Measurements from ENCODE around the gene THRB. TPM values are rescaled to one million over a fixed set of nuclear protein-coding genes. Genes with fewer than 3 reads are reported as not detected.
A peak's percentile ranks its signal among the peaks of the same experiment; 100 is the strongest.

THRB gene
- total RNA-seq, 1 donor from 2014 or later, result 24.1 TPM

DNA sequence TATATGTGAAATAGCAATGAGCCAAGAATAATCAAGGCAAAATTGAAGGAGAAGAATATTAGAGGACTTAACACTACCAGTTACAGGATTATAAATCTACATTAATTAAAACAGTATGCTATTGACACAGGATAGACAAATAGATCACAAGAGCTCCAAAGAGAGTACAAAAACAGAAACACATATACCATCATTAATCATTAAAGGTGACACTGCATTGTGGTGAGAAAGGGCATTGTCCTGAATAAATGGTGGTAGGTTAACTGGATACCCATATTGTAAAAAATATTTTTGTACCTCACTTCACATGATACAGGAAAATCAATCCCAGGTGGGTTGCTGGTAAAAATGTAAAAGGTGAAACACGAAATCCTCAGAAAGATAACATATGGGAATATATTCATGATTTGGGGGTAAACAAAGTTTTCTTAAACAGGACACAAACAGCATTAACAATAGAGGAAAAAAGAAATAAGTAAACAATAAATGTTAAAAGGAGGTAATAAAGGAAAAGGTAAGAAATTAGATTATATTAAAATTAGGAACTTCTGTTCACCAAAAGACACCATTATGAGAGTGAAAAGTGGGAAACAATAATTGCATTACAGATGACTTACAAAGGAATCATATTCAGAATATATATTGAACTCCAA is 145.2 kb downstream of the THRB start:
- DNase-seq (no peak), ATAC-seq (ENCODE audit: poor library complexity) (no peak)
- intact Hi-C loops (cut with DNase I), result no loop called here

DNA sequence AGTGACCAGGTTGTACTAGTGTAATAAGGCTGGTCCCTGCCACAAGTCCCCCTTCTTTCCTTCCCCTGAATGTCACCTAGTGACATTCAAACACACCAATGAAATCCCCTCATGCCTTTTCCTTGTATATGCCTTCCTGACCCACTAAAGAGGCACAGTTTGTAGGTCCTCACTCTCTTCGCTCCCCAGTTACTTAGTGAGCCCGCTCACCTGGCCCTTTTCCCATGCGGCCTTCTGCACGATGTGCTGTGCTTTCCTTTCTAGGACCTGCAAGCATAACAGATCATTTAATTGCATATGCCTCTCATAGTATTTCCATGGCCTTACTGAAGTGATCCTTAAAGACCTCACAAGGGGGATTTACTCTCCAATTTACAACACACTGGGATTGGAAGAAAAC is 146.3 kb downstream of the THRB start:
- intact Hi-C loops (cut with DNase I), result no loop called here
- ATAC-seq (ENCODE audit: poor library complexity), result no peak
- no peak for DNase-seq

DNA sequence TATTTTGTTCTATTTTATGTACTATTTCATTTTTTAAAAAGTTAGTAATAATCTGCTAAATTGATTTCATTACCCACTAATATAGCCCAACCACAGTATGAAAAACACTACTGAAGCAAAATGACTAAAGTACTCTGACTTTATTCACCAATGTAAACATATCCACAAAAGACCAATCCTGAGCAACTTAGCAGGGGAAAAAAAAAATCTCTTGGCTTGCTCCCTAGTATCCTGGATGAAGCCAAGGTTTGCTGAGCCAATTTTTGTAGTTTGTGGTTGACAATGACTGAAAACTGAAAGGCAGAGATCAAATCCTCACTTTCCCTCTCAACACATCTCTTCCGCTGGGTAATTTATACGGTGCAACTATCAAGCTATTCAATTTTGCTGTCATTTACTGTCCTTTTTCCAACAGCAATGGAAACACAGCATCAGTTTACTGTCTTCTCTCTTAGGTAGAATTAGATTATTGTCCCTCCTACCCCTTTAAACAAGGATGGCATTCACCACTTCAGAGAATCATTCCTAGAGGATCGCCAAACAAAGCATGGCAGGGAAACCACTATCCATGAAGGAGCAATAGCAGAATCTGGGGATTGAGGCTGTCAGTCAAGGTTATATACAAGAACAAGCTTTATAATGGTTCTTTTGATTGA is 149.7 kb downstream of the THRB start:
- DNase-seq (no peak), ATAC-seq (ENCODE audit: poor library complexity) (peak; percentile 48)
- intact Hi-C loops (cut with DNase I), result no loop called here

GRCh38 chr3:24343084-24343783 is 151.4 kb downstream of the THRB start:
- no peak for DNase-seq
- no peak for ATAC-seq (ENCODE audit: poor library complexity)
- intact Hi-C loops (cut with DNase I), result no loop called here

DNA sequence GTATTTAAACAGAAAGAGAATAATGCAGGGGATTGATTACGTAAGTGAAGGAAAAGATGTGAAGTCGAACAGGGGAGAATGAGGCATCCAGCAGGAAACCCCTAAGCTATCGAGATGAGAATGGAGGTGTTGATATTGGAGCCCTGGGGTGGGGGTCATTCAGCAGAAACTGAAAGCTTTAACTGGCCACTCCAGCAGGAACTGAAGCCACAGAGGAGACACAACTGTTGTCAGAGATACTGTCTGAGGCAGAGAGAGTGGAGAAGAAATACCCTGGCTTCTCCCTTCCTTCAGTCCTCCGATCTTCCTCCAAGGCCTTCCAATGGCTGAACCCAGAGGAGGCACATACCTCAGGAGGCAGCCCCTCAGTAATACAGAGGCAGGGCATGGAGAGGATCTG is 152.4 kb downstream of the THRB start:
- ATAC-seq (ENCODE audit: poor library complexity) (no peak), DNase-seq (no peak)
- intact Hi-C loops (cut with DNase I), result no loop called here

GRCh38 chr3:24341668-24342067 is 153.0 kb downstream of the THRB start:
- intact Hi-C loops (cut with DNase I), result no loop called here
- ATAC-seq (ENCODE audit: poor library complexity), result no peak
- DNase-seq, result no peak

GRCh38 chr3:24340966-24341365 is 153.7 kb downstream of the THRB start:
- no peak for ATAC-seq (ENCODE audit: poor library complexity)
- intact Hi-C loops (cut with DNase I), result no loop called here
- DNase-seq, result no peak

GRCh38 chr3:24340161-24340560 is 154.5 kb downstream of the THRB start:
- ATAC-seq (ENCODE audit: poor library complexity), result no peak
- intact Hi-C loops (cut with DNase I), result no loop called here
- no peak for DNase-seq

- DNase-seq (peak; percentile 42), ATAC-seq (ENCODE audit: poor library complexity) (peak; percentile 63)
- intact Hi-C loops (cut with DNase I), result no loop called here
These were observed 155.3 kb downstream of the THRB start for GRCh38 chr3:24339266-24339825.

DNA sequence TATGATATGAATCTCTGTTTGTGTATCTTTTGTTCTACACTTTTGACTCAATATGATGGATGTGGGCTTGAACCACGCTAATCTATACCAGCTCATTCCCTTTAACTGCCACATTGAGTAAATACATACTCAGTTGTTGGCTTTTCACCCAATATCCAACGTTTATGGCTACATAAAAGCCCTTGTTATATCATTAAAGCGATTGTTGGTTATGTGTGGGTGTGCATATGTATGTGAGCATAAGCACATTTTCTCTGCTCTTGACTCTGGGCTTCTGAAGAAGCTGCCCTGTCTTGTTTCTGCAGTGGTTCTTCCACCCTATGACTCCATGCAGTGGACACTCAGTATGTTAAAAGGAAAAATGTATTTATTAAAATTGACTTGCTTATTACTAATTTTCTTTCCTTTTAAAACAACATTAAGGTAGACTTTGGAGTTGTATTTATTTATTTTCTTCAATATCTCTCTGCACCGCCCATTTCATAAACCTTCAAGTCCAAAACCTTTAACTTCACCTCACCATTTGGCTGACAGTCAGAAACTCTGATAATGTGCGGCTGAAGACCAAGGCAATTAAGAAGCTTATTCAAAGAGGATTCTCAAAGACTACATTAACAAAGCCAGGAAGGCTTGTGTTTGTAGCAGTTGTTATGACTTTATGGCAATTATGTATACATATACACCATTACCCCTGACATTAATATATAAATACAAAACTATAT is 156.1 kb downstream of the THRB start:
- ATAC-seq (ENCODE audit: poor library complexity) (no peak), DNase-seq (no peak)
- intact Hi-C loops (cut with DNase I), result no loop called here

GRCh38 chr3:24336101-24336500 is 158.5 kb downstream of the THRB start:
- DNase-seq (peak; percentile 48), ATAC-seq (ENCODE audit: poor library complexity) (no peak)
- intact Hi-C loops (cut with DNase I), result no loop called here

DNA sequence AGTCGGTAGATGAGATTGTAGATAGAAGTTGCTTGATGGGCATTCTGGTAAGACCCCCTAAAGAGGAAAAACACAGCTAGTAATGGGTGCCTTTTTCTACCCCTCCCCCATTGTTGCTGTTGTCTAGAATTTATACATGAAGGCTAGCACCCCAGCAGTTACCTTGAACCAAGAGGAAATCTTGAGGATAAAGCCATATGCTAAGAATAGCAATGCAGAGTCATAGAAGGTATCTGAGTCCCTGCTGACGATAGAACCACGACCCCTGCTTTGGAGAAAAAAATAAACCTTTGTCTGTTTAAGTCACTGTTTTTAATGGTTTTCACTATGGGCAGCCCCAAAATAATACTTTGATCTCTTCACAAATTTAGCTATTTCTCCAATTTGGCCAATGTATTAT is 162.6 kb downstream of the THRB start:
- intact Hi-C loops (cut with DNase I), result no loop called here

GRCh38 chr3:24323272-24323671 is 171.4 kb downstream of the THRB start:
- intact Hi-C loops (cut with DNase I), result no loop called here
- DNase-seq, result no peak

More for the DNA sequence above, 162.6 kb downstream of the THRB start:
- ATAC-seq (ENCODE audit: poor library complexity) (no peak), DNase-seq (no peak)

GRCh38 chr3:24320601-24321000 is 174.0 kb downstream of the THRB start:
- intact Hi-C loops (cut with DNase I), result no loop called here
- ATAC-seq (ENCODE audit: poor library complexity) (no peak), DNase-seq (no peak)

More at GRCh38 chr3:24323272-24323671, 171.4 kb downstream of the THRB start:
- ATAC-seq (ENCODE audit: poor library complexity), result no peak

DNA sequence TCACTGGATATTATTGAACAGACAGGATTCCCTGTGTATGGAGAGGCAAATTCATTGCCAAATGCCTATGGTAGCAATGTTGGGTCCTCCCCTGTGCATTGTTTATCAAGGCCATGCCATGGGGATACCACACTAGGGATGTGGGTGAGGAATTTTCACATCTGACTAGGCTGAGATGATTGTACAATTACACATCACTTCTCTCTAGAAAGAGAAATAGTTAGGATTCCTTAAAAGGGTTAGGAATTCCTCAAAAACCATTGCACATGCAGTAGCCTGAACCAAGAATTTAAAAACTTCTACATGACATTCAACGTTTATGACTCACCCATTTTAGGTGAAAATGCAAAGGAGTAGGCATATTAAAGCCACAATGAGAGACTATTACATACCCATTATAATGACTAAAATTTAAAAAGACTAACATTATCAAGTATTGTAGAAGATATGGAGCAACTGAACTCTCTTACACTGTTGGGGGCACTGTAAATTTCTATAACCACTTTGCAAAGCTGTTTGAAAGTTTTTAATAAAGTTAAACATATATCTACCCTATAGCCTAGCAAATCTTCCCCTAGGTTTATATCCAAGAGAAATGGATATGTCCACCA is 175.9 kb downstream of the THRB start:
- DNase-seq (no peak), ATAC-seq (ENCODE audit: poor library complexity) (no peak)
- intact Hi-C loops (cut with DNase I), result no loop called here

- ATAC-seq (ENCODE audit: poor library complexity) (no peak), DNase-seq (no peak)
- intact Hi-C loops (cut with DNase I), result no loop called here
These were observed 177.7 kb downstream of the THRB start for GRCh38 chr3:24316887-24317383.

- DNase-seq (no peak), ATAC-seq (ENCODE audit: poor library complexity) (peak; percentile 55)
- intact Hi-C loops (cut with DNase I), result no loop called here
These were observed 178.7 kb downstream of the THRB start for GRCh38 chr3:24315971-24316370.

GRCh38 chr3:24315356-24315755 is 179.3 kb downstream of the THRB start:
- intact Hi-C loops (cut with DNase I), result no loop called here
- no peak for DNase-seq
- no peak for ATAC-seq (ENCODE audit: poor library complexity)

GRCh38 chr3:24311881-24312280 is 182.8 kb downstream of the THRB start:
- no peak for DNase-seq
- intact Hi-C loops (cut with DNase I), result no loop called here
- ATAC-seq (ENCODE audit: poor library complexity), result peak; percentile 78

Measured in Right ventricle myocardium superior (tissue), 1 donor.